GM21723 (cell line): Measurements from ENCODE around the gene SLC30A2.

ENCODE experiments used
- ATAC-seq: cut with Tn5 transposase; IDR thresholded peaks from one replicate; pipeline ENCODE4 v1.9.1; 2021; ENCODE audit warnings: mild to moderate bottlenecking, moderate library complexity; ENCODE audit not compliant: unreplicated experiment

Gene SLC30A2

GRCh38 chr1:26070296-26070962 lies 24.5 kb upstream of the SLC30A2 start:
- ATAC-seq: no peak

- ATAC-seq: no peak
These were observed 24.0 kb upstream of the SLC30A2 start for GRCh38 chr1:26069941-26070295.

- ATAC-seq: no peak
These were observed 21.6 kb upstream of the SLC30A2 start, which contains the start of gene TRIM63 for GRCh38 chr1:26067432-26067911. Gene TRIM63 (minus strand): TSS chr1:26067630. CDS start chr1:26067494, 136 bp downstream.

GRCh38 chr1:26066857-26067256 lies 20.9 kb upstream of the SLC30A2 start:
- no peak for ATAC-seq

GRCh38 chr1:26066160-26066559 lies 20.2 kb upstream of the SLC30A2 start:
- no peak for ATAC-seq

GRCh38 chr1:26064553-26064952 lies 18.6 kb upstream of the SLC30A2 start:
- no peak for ATAC-seq

- no peak for ATAC-seq
These were observed 15.1 kb upstream of the SLC30A2 start for GRCh38 chr1:26060832-26061574.

GRCh38 chr1:26059906-26060305 lies 14.0 kb upstream of the SLC30A2 start:
- no peak for ATAC-seq

- no peak for ATAC-seq
These were observed 12.2 kb upstream of the SLC30A2 start for GRCh38 chr1:26058052-26058595.

GRCh38 chr1:26057189-26057588 lies 11.3 kb upstream of the SLC30A2 start:
- ATAC-seq: no peak

GRCh38 chr1:26055041-26055440 lies 9.1 kb upstream of the SLC30A2 start:
- ATAC-seq: no peak

GRCh38 chr1:26053718-26054560 lies 8.0 kb upstream of the SLC30A2 start:
- no peak for ATAC-seq

GRCh38 chr1:26050248-26050640 lies 4.3 kb upstream of the SLC30A2 start:
- ATAC-seq: no peak

- ATAC-seq: no peak
These were observed 3.8 kb upstream of the SLC30A2 start for GRCh38 chr1:26049531-26050247.

- no peak for ATAC-seq
These were observed 1.5 kb upstream of the SLC30A2 start for GRCh38 chr1:26047278-26047874.

- no peak for ATAC-seq
These were observed 553 bp upstream of the SLC30A2 start for GRCh38 chr1:26046246-26047095.

- no peak for ATAC-seq
These were observed 772 bp downstream of the SLC30A2 start for GRCh38 chr1:26044971-26045721.

- ATAC-seq: no peak
These were observed 1.5 kb downstream of the SLC30A2 start for GRCh38 chr1:26044414-26044813.
